GM19099 (cell line): ENCODE measurements around the gene PON2.

Experiments
- POLR2A ChIP-seq: IDR thresholded peaks from 3 replicates; pipeline ENCODE4 v1.6.1; 2011; ENCODE audit warnings: low read depth; ENCODE audit not compliant: insufficient read length; ENCODE audit errors: extremely low read depth

Gene PON2

GRCh38 chr7:95469187-95469586 lies 34.4 kb upstream of the PON2 start:
- no peak for TF ChIP-seq POLR2A

GRCh38 chr7:95467912-95468607 lies 33.2 kb upstream of the PON2 start:
- TF ChIP-seq POLR2A: no peak

- TF ChIP-seq POLR2A: no peak
These were observed 23.1 kb upstream of the PON2 start for GRCh38 chr7:95457947-95458346.

GRCh38 chr7:95454438-95455045 lies 19.7 kb upstream of the PON2 start:
- TF ChIP-seq POLR2A: no peak

GRCh38 chr7:95446618-95447017 lies 11.8 kb upstream of the PON2 start:
- no peak for TF ChIP-seq POLR2A

GRCh38 chr7:95444796-95445195 lies 10.0 kb upstream of the PON2 start:
- no peak for TF ChIP-seq POLR2A

- no peak for TF ChIP-seq POLR2A
These were observed 6.4 kb upstream of the PON2 start for GRCh38 chr7:95441042-95441823.

- TF ChIP-seq POLR2A: no peak
These were observed 5.7 kb upstream of the PON2 start for GRCh38 chr7:95440394-95441038.

- no peak for TF ChIP-seq POLR2A
These were observed 1.6 kb upstream of the PON2 start for GRCh38 chr7:95436407-95436806.

- TF ChIP-seq POLR2A: no peak
These were observed 573 bp upstream of the PON2 start for GRCh38 chr7:95435422-95435780.

GRCh38 chr7:95433952-95434556 lies 774 bp downstream of the PON2 start:
- TF ChIP-seq POLR2A: no peak

GRCh38 chr7:95433129-95433528 lies 1.7 kb downstream of the PON2 start:
- no peak for TF ChIP-seq POLR2A

- no peak for TF ChIP-seq POLR2A
These were observed 2.2 kb downstream of the PON2 start for GRCh38 chr7:95432606-95433005.

- TF ChIP-seq POLR2A: no peak
These were observed 4.0 kb downstream of the PON2 start for GRCh38 chr7:95430864-95431263.
